NB4 (cell line): ENCODE results near the gene CHST9.

ENCODE experiments used
- DNase-seq: peaks from one replicate; pipeline ENCODE4 v3.0.0; 2010; ENCODE audit warnings: low read depth
- H3K4me3 ChIP-seq: one replicate; pipeline ENCODE4 v1.5.1; 2011; ENCODE audit warnings: mild to moderate bottlenecking, low read depth, low read length, moderate library complexity
- CTCF ChIP-seq: IDR thresholded peaks from one replicate; pipeline ENCODE4 v1.5.1; 2012; ENCODE audit warnings: low read depth, low read length
- MYC ChIP-seq: IDR thresholded peaks from 2 replicates; pipeline ENCODE4 v1.6.1; 2011; ENCODE audit warnings: low read depth, low read length
- POLR2A ChIP-seq: IDR thresholded peaks from 2 replicates; pipeline ENCODE4 v1.6.1; 2011; ENCODE audit warnings: mild to moderate bottlenecking; ENCODE audit not compliant: insufficient read length; ENCODE audit errors: extremely low read depth
- TF ChIP-seq, protein P1 (sequence below): IDR thresholded peaks from 2 replicates; pipeline ENCODE4 v1.6.1; 2011; ENCODE audit warnings: low read depth, low read length

The CHST9 gene

GRCh38 chr18:26920644-26921043, 264.5 kb downstream of the CHST9 start:
- TF ChIP-seq, protein P1, sequence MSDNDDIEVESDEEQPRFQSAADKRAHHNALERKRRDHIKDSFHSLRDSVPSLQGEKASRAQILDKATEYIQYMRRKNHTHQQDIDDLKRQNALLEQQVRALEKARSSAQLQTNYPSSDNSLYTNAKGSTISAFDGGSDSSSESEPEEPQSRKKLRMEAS: no peak
- TF ChIP-seq POLR2A (no peak), CTCF (no peak), MYC (no peak)
- H3K4me3 ChIP-seq: no peak overlapping the region
- DNase-seq: no peak

- TF ChIP-seq POLR2A: no peak
- no peak for TF ChIP-seq CTCF
- TF ChIP-seq MYC: no peak
- TF ChIP-seq, protein P1: no peak
- no peak for DNase-seq
- H3K4me3 ChIP-seq: no peak overlapping the region
These were observed 265.5 kb downstream of the CHST9 start for GRCh38 chr18:26919627-26920026.

- no peak overlapping the region for H3K4me3 ChIP-seq
- TF ChIP-seq CTCF (no peak), POLR2A (no peak), MYC (no peak)
- TF ChIP-seq, protein P1: no peak
- DNase-seq: no peak
These were observed 265.9 kb downstream of the CHST9 start for GRCh38 chr18:26919201-26919600.

- H3K4me3 ChIP-seq: no peak overlapping the region
- no peak for DNase-seq
- TF ChIP-seq MYC (no peak), CTCF (no peak), POLR2A (no peak)
- TF ChIP-seq, protein P1: no peak
These were observed 273.3 kb downstream of the CHST9 start for GRCh38 chr18:26911840-26912239.

- no peak for DNase-seq
- TF ChIP-seq POLR2A (no peak), MYC (no peak), CTCF (no peak)
- TF ChIP-seq, protein P1: no peak
- H3K4me3 ChIP-seq: no peak overlapping the region
These were observed 275.4 kb downstream of the CHST9 start for GRCh38 chr18:26909599-26910290.
